Mammary epithelial cell (primary cell): ENCODE measurements around the gene PPT2.

Experiments used
- EZH2 ChIP-seq: IDR thresholded peaks from 2 replicates; pipeline ENCODE4 v1.6.1; 2012; ENCODE audit warnings: low read length, inconsistent platforms, borderline replicate concordance
- TF ChIP-seq, protein P1 (sequence below), 2 donors: IDR thresholded peaks in 1 of 2; conservative IDR thresholded peaks in 1 of 2; 2 replicates each; pipeline ENCODE4 v1.5.1; 2011 to 2012; ENCODE audit warnings: inconsistent platforms in 2 of 2, low read length in 2 of 2, mild to moderate bottlenecking in 2 of 2, control low read depth in 1 of 2, low read depth in 1 of 2; ENCODE audit not compliant: insufficient read depth in 1 of 2; ENCODE audit errors: extremely low read depth in 1 of 2

DNA sequence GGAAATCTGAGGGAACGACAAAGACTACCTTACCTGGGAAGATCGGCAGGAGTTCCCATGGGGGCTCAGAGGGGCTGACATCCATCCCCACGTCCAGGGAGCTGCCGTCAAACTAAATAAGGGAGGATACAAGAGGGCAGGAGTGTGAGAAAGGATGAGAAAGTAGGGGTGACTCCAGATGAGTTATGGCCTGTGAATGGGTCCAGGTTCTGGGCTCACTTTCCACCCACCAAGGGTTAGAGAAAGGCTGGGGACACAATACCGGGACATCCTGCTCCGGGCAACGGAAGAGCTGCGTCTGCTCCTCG lies 26.6 kb upstream of the PPT2 start:
- TF ChIP-seq, protein P1, sequence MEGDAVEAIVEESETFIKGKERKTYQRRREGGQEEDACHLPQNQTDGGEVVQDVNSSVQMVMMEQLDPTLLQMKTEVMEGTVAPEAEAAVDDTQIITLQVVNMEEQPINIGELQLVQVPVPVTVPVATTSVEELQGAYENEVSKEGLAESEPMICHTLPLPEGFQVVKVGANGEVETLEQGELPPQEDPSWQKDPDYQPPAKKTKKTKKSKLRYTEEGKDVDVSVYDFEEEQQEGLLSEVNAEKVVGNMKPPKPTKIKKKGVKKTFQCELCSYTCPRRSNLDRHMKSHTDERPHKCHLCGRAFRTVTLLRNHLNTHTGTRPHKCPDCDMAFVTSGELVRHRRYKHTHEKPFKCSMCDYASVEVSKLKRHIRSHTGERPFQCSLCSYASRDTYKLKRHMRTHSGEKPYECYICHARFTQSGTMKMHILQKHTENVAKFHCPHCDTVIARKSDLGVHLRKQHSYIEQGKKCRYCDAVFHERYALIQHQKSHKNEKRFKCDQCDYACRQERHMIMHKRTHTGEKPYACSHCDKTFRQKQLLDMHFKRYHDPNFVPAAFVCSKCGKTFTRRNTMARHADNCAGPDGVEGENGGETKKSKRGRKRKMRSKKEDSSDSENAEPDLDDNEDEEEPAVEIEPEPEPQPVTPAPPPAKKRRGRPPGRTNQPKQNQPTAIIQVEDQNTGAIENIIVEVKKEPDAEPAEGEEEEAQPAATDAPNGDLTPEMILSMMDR (conservative IDR thresholded peaks at IDR 0.05 in 1 of 2, IDR thresholded peaks at IDR 0.05 in 1 of 2; ENCODE audit: extremely low read depth in 1 of 2, insufficient read depth in 1 of 2, low read depth in 1 of 2, low read length in 2 of 2), result no peak
- TF ChIP-seq EZH2, result no peak
